Stimulated activated CD4-positive, alpha-beta T cell treated with anti-CD3 and anti-CD28 coated beads, Interleukin-4, amount 100 ng/mL, for 48 hours (primary cell): Measurements from ENCODE around the gene REPIN1.

Source experiments
- DNase-seq, 2 donors: peaks; one replicate each; pipeline ENCODE4 v3.0.0-alpha.2; 2020; ENCODE audit warnings: low read depth in 2 of 2

Gene REPIN1

DNA sequence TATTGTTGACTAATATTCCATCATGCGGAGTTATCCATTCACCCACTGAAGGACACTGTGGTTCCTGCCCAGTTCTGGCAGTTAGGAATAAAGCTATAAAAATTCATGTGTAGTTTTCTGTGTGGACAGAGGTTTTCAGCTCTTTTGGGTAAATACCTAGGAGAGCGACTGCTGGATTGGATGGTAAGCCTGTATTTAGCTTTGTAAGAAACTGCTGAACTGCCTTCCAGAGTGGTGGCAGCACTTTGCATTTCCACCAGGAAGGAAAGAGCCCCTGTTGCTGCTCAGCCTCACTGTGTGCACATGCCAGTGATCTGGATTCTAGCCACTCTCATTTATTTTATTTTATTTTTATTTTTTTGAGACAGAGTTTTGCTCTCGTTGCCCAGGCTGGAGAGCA lies 24.7 kb downstream of the REPIN1 start:
- no peak for DNase-seq

DNA sequence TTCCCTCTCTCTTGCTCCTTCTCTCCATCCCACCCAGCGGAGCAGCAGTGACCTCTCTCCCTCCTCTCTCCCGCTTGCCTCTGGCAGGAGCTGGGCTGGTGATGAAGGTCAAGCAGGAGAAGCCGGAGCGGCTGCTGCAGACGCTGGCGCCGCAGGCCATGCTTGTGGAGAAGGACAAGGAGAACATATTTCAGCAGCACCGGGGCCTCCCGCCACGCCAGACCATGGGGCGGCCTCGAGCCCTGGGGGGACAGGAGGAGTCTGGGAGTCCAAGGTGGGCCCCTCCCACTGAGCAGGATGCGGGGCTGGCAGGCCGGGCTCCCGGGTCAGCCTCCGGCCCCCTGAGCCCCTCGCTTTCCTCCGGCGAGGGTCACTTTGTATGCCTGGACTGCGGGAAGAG lies 27.8 kb downstream of the REPIN1 start:
- DNase-seq, result no peak

- DNase-seq, result no peak
These were observed 28.2 kb downstream of the REPIN1 start for GRCh38 chr7:150396851-150397260.

GRCh38 chr7:150397346-150398107 lies 28.9 kb downstream of the REPIN1 start:
- DNase-seq, result no peak

GRCh38 chr7:150398108-150398964 lies 29.7 kb downstream of the REPIN1 start:
- no peak for DNase-seq

GRCh38 chr7:150398965-150399320 lies 30.3 kb downstream of the REPIN1 start:
- no peak for DNase-seq

DNA sequence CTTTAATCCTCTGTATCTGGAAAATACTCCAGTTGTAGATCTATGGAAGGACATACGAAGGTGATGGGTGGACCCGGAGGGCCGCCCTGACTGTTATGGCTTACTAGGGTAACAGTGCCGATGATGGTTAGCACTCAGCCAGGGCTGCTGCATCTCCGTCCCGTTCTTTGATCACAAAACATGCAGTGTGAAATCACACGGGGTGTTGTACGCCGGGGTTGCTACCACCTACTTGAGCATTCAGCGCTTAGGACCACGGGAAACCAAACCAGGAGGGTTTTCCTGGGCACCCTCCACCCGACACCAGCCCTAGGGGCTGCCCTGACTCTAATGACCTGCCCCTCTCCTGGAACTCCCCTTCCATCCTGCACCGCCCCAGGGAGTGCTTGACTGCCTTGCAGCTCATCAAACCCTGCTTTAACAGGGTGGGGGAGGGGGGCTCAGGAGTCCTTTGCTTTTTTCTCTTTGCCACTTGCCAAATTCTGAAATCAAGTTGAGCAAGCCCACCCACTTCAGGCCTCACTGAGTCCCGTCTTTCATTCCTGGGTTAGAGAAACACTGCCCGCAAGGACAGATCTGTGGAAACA lies 30.9 kb downstream of the REPIN1 start:
- DNase-seq, result no peak

DNA sequence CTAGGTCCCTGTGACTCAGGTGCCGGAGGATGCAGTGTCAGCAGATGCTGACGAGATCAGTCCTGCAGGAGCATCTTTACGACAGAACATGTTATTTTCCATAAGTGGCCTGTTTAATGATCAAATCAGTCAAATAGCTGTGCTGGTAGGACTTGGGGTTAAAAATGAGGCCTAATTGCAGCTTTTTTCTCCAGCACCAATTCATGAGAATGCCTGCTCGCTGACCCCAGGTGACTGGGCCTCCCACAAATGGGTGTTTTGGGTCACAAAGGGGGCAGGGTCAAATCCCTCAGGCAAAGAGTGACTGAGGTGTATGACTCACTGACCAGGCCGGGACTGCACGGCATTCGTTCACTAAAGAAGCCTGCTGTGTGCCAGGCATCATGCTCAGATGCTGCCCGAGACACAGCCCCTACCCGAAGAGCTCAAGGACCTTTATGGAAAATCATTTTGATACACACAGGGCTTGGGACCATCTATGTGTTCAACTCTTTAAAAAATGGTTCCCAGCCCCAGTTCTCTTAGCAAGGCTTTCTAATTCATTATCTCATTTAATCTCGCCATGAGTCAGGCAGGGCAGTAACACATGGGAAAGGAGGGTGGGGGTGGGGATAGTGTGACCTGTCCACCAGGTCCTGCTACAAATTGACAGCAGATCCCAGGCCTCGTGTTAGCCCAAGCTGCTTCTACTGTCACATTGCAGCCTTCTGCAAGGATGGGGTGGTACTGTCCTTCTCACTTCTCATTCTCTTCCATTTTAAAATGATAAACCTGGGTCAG lies 31.6 kb downstream of the REPIN1 start:
- DNase-seq, result no peak

- no peak for DNase-seq
These were observed 32.3 kb downstream of the REPIN1 start for GRCh38 chr7:150400788-150401423.

GRCh38 chr7:150401424-150401790 lies 32.8 kb downstream of the REPIN1 start:
- no peak for DNase-seq

DNA sequence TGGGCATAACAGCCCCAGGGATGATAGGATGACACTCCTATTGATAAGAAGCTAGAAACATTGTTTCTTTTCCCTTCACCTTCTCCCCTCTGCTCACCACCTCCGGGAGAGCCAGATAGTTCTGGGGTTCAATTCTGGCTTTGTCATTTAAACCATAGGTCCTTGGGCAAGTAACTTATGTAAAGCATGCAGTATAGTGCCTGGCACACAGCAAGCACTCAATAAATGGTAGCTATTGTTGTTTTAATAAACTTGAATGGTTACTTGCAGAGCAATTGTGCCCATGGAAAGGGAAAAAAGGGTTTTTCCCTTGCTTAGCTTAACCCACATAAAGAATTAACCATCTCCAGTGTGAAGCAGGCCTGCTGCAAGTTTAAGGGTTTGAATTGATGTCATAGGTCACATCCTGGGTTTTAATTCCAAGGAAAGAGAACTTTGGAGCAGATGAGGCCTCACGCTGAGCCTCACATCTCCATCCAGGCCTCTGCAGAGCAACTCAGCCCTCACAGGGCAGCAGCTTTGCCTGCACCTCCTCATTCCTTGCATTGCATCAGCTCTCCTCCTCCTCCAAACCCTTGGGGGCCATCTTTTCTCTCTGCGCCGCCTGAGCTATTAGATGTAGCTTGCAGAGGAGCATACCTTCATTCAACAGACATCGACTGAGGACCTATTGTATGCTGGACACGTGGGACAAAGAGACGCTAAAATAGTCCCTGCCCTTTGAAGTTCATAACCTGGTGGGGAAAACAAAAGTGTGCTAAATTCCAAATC lies 33.4 kb downstream of the REPIN1 start:
- no peak for DNase-seq

GRCh38 chr7:150402671-150403321 lies 34.2 kb downstream of the REPIN1 start:
- DNase-seq, result no peak

- DNase-seq, result no peak
These were observed 35.0 kb downstream of the REPIN1 start for GRCh38 chr7:150403376-150404171.

DNA sequence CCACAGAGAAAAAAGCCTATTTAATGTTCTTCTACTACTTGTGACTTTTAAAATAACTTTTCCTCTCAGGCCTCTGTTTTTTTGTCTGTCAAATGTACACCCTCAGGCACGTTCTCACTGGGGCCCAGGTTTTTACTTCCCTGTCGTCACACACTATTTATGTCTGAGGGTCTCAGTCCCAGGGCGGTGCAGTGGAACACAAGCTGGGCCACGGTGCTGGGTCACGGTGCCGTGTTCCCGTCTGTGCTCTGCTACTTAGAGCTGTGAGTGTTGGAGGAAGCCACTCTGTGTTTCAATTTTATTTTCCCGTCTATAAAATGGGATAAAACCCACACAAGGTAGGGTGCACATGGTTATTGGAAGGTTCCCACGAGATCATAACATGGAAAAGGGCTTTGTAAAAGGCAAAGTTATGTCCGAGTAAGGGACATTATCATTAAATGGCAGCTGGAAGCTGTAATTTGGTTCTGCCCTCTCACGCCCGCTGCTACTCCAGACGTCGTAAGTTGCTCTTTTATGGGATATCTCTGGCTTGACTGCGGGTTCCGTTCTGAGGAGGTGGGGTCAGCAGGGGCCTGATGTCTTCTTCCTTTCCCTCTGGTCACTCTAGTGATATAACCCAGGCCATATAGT lies 35.7 kb downstream of the REPIN1 start:
- no peak for DNase-seq

GRCh38 chr7:150404805-150405583 lies 36.4 kb downstream of the REPIN1 start:
- DNase-seq, result peak; percentile 65 to 72

DNA sequence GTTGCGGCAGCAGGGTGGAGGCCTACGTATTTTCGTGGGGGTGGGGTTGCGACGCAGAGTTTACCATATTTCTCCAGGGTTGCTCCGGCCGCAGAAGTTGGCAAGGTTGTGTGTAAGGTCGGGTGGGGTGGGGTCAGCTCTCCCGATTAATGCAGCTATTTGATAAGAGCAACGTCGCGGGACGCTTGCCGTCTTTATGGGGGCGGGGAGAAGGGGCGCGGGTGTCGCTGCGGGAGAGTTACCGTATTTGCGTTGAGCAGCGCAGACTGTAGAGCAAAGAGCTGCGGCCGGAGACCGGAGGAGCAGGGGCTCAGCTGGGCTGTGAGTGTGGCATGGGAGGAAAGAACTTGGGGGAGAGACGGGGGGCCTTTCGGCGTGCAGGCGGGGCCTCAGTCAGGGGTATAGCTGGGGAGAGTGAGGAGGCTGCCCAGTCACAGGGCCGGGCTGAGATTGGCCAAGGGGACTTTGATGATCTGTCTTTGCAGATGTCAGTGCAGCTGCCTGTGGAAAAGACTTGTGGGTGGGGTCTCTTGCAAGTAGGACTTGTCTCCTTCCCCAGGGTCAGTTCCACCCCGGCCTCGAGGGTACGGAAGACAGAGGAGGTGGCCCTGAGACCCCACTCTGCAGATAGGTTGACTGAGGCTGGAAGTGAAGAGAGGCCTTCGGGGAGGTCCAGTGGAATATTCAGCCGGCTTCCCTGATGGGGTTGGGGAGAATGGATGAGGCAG lies 37.1 kb downstream of the REPIN1 start:
- peak; percentile 23 to 24 for DNase-seq

GRCh38 chr7:150406312-150406566 lies 37.6 kb downstream of the REPIN1 start:
- no peak for DNase-seq
